Measurements from ENCODE around the gene ANKFN1.

ANKFN1 gene

DNA sequence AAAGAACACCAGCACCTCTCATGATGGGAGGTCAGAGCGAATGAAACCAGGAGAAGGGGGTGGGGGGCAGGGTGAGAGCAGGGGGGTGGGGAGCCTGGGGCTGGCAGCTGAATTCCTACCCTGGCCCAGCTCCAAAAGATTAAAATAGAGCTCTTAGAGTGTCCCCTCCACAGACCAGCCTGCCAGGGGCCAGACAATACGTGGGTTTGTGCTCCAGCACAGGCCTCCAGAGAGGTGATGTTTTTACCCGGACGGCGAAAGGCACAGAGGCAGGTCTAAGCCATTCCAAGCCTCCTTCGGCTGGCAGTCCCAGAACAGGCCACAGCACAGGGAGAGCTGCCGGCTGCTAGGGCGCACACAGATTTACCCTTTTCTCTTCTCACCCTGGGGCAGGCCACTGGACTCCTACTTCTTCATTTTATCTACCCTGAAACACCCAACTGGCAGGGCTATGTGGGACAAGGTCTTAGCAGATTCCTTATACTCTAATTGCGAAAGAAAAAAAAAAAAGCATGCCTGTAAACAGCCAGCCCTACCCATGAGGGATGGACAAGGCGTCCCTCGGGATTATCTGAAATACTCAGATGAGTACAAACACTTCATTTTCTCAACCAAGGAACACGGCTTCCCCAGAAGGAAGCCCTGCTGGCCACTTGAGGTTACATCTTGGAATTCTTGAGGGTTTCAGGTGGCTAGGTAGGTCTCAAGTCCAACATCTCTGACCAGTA lies 368.3 kb downstream of the ANKFN1 start:
- no peak for DNase-seq

- DNase-seq = no peak
Observed at GRCh38 chr17:56523042-56523441, 369.8 kb downstream of the ANKFN1 start.

GRCh38 chr17:56528696-56529095 lies 375.4 kb downstream of the ANKFN1 start:
- no peak for DNase-seq

DNA sequence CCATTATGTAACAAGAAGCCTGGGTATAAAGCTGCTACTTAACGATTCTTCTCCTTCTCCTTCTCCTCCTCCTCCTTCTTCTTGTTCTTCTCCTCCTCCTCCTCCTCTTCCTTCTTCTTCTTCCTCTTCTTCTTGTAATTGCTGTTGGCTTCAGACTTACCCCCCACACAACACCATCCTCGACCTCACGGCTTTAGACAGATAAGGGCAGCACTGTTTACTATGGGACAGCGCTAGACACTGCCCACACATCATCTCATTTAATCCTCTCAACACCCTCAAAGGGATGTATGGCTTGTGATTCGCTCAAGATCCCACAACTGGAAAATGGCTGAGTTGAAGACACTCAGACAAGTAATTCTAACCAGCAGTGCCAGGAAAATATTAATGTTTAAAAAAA lies 379.7 kb downstream of the ANKFN1 start:
- no peak for DNase-seq

GRCh38 chr17:56536766-56537165 lies 383.5 kb downstream of the ANKFN1 start:
- no peak for DNase-seq

GRCh38 chr17:56540836-56541235 lies 387.6 kb downstream of the ANKFN1 start:
- no peak for DNase-seq

DNA sequence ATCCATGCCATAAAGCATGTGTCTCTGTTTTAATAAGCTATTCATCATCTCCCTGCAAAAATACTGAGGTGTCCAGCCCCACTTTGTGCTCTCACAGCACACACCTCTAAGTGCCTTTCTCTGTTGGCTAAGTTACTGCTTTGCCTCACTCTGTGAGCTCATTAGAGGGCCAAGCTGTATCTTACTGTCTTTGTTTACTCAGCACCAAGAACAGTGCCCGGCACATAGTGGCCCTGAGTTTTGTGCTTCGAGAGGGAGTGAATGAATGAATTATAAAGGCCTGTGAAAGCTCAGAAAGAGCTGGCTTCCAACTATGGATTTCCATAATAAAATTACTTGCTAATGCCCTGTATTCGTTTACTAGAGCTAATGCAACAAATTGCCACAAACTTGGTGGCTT lies 390.0 kb downstream of the ANKFN1 start:
- no peak for DNase-seq

DNA sequence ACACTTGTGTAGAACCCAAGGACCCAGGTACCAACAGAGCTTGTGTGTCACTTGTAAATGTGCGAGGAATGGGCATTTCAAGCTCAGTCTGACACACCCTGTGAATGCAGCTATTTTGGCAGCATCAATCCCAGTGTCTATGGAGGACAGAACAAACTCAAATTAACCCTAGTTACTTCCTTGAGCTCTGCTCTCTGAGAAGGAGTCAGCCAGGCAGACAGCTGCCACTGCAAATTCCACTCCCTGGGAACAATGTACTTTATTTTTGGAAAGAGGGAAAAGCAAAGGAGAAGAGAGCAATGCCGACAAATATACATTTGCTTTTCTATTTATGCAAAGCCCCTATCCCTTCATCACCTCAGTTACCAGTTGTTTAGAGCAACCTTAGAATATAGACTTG lies 391.8 kb downstream of the ANKFN1 start:
- DNase-seq = no peak

GRCh38 chr17:56545930-56546329 lies 392.7 kb downstream of the ANKFN1 start:
- DNase-seq = no peak

DNA sequence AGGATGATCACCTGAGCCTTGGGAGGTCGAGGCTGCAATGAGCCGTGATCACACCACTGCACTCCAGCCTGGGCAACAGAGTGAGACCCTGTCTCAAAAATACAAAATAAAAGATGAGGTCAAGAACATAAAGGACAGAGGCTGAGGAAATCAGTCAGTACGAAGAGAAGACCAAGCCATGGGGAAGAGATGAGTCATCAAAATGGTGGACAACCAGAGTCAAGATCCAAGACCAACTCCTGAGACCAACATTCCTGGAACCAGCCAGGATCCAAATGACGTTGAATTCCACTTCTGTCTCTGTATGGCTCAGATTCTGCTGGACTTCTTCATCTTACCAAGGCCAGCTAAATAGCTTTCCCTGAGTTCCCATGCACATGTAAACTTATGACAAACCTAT lies 395.4 kb downstream of the ANKFN1 start:
- DNase-seq = no peak

DNA sequence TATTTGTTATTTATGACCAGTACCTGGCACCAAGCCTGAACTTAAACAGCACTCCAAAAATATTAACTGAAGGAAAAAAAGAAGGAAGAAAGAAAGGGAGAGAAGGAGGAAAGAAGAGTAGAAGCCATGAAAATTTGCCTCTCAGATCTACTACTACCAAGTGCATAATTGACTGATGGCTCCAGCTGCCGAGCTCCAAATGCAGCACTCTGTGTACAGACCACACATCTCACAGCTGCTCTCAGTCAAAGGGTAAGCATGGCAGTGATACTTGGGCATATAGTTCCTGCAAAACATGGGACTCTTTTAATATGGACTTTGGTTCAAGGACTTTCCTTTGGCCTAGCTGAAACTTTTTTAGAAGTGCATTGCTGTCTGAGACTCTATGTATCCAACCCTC lies 396.2 kb downstream of the ANKFN1 start:
- DNase-seq = no peak

GRCh38 chr17:56557682-56558081 lies 404.4 kb downstream of the ANKFN1 start:
- DNase-seq = no peak

GRCh38 chr17:56558088-56558487 lies 404.8 kb downstream of the ANKFN1 start:
- DNase-seq = no peak

Data from CD4-positive, alpha-beta T cell treated with Interleukin-4 for 4 hours (primary cell).